HepG2 (cell line): Measurements from ENCODE around the gene PDE1C. TPM values are rescaled to one million over a fixed set of nuclear protein-coding genes. Genes with fewer than 3 reads are reported as not detected.

Experiments
- ATAC-seq: fragments of 200-7000 bp; cut with Tn5 transposase; 3 replicates; pipeline ENCODE4 v1.9.1; 2020; ENCODE audit warnings: mild to moderate bottlenecking, moderate library complexity
- BruUV-seq: library from RNA; stranded (reverse); fragments of 400-500 nt; replicated peaks from 2 replicates; lab custom pipeline; 2021; lab: Mats Ljungman, UMichigan
- CTCF ChIA-PET: fragments of 300-600 bp; formaldehyde crosslinking; extraction: SDS; loops from one replicate; lab custom pipeline; 2021; ENCODE audit warnings: low total read pairs, inconsistent platforms, low intra/inter-chr PET ratio; lab: Yijun Ruan, JAX
- POLR2A ChIA-PET: fragments of 350-600 bp; sonication (Branson Sonifier 250); formaldehyde crosslinking; loops from one replicate; lab custom pipeline; 2020; ENCODE audit warnings: antibody characterized with exemption, inconsistent platforms; lab: Yijun Ruan, JAX
- DNase-seq: peaks from one replicate; pipeline ENCODE4 v3.0.0-alpha.2; 2015; ENCODE audit warnings: low spot score
- FAIRE-seq: peaks from 3 replicates; lab custom pipeline; 2011; peaks lifted over from hg19 to GRCh38; lab: Jason Lieb, UNC
- H2AFZ ChIP-seq: one replicate; pipeline ENCODE4 v1.6.1; 2011; ENCODE audit warnings: low read length, inconsistent platforms
- H3K27ac ChIP-seq: fragments of 300-600 bp; 3 replicates; pipeline ENCODE4 v1.8.0; 2011; ENCODE audit warnings: mixed run types, mild to moderate bottlenecking, mixed read lengths, low read length, inconsistent platforms; ENCODE audit not compliant: insufficient read depth; ENCODE audit errors: extremely low read length
- H3K27me3 ChIP-seq, 2 experiments: fragments of 200-600 bp in 1 of 2; 2 replicates in 1 of 2; 3 replicates in 1 of 2; pipeline versions ENCODE4 v1.6.0 to v1.8.0; 2011; ENCODE audit warnings: low read length in 2 of 2, mild to moderate bottlenecking in 2 of 2, moderate library complexity in 2 of 2, inconsistent platforms in 1 of 2; ENCODE audit not compliant: insufficient read depth in 2 of 2, control insufficient read depth in 1 of 2
- H3K36me3 ChIP-seq, 2 experiments: fragments of 200-600 bp in 1 of 2; replicated peaks in 1 of 2; 2 replicates in 1 of 2; 3 replicates in 1 of 2; pipeline versions ENCODE4 v1.5.1 to v1.8.0; 2011; ENCODE audit warnings: low read length in 2 of 2, inconsistent platforms in 1 of 2; ENCODE audit not compliant: insufficient read depth in 2 of 2, control insufficient read depth in 1 of 2
- H3K4me1 ChIP-seq: 2 replicates; pipeline ENCODE4 v1.5.1; 2012; ENCODE audit warnings: low read length, inconsistent platforms; ENCODE audit not compliant: insufficient read depth
- H3K4me2 ChIP-seq: 2 replicates; pipeline ENCODE4 v1.6.0; 2011; ENCODE audit warnings: low read depth, low read length, inconsistent platforms
- H3K4me3 ChIP-seq, 3 experiments: fragments of 200-600 bp in 1 of 3; sonication (generic), shearing (Covaris generic) in 1 of 3; replicated peaks in 1 of 3; 2 replicates each; pipeline ENCODE4 v1.5.1; 2011 to 2016; ENCODE audit warnings: low read length in 3 of 3, inconsistent platforms in 2 of 3, low read depth in 2 of 3, mild to moderate bottlenecking in 2 of 3, control low read depth in 1 of 3, mixed read lengths in 1 of 3; ENCODE audit not compliant: insufficient read depth in 1 of 3
- H3K79me2 ChIP-seq: one replicate; pipeline ENCODE4 v1.6.1; 2011; ENCODE audit warnings: low read length, inconsistent platforms; ENCODE audit not compliant: insufficient read depth
- H3K9ac ChIP-seq: 2 replicates; pipeline ENCODE4 v1.6.0; 2011; ENCODE audit warnings: mild to moderate bottlenecking, low read depth, low read length, inconsistent platforms; ENCODE audit not compliant: insufficient read depth
- H3K9me3 ChIP-seq: 2 replicates; pipeline ENCODE4 v1.5.1; 2012; ENCODE audit warnings: mild to moderate bottlenecking, low read length
- H4K20me1 ChIP-seq: 2 replicates; pipeline ENCODE4 v1.6.0; 2011; ENCODE audit warnings: inconsistent platforms, mild to moderate bottlenecking, low read length, moderate library complexity; ENCODE audit not compliant: insufficient read depth
- KLF9 ChIP-seq: IDR thresholded peaks from 2 replicates; pipeline ENCODE4 v1.6.1; 2016; ENCODE audit warnings: low read depth
- ZFP41 ChIP-seq: sonication (generic); formaldehyde crosslinking; IDR thresholded peaks from 2 replicates; pipeline ENCODE4 v1.4.0; 2020; ENCODE audit warnings: mild to moderate bottlenecking, missing genetic modification reagents, borderline replicate concordance
- ZMYM4 ChIP-seq: sonication (generic); formaldehyde crosslinking; IDR thresholded peaks from 2 replicates; pipeline ENCODE4 v1.8.1; 2023; ENCODE audit warnings: mild to moderate bottlenecking, missing genetic modification reagents
- ZNF646 ChIP-seq: sonication (generic); formaldehyde crosslinking; IDR thresholded peaks from 2 replicates; pipeline ENCODE4 v1.9.0; 2021; ENCODE audit warnings: mild to moderate bottlenecking, missing genetic modification reagents
- in situ Hi-C: cut with HindIII; loops from 2 replicates; pipeline ENCODE4 v1.10.0; 2017; ENCODE audit warnings: low pct_unique_long_range_greater_than_20kb; ENCODE audit not compliant: extremely low pct_ligation_motif_present
- intact Hi-C: fragments of 100-400 bp; cut with micrococcal nuclease; formaldehyde crosslinking; loops from one replicate; pipeline ENCODE4 v1.10.0; 2022; ENCODE audit not compliant: unreplicated experiment
- polyA plus RNA-seq, 8 experiments: library from polyadenylated mRNA; depleted of rRNA in 3 of 8; stranded (reverse) in 7 of 8; unstranded in 1 of 8; fragments of >200 nt; fragmentation: Illumina TruSeq in 4 of 8; extraction: Trizol in 4 of 8; gene quantifications; 2 replicates each; pipeline versions ENCODE4 v1.2.1 to v1.2.3, GENCODE V29; 2011 to 2016; ENCODE audit warnings: low read depth in 4 of 8, missing spikeins in 1 of 8, mixed read lengths in 1 of 8; ENCODE audit not compliant: insufficient read depth in 1 of 8
- total RNA-seq, 5 experiments: library from RNA; depleted of rRNA; stranded (reverse); fragments of >200 nt; fragmentation: Illumina TruSeq; extraction: Trizol; gene quantifications; 2 replicates each; pipeline ENCODE4 v1.2.3, GENCODE V29; 2016; ENCODE audit warnings: low read depth in 1 of 5

PDE1C gene
- total and polyA plus RNA-seq, 2 of the 13 experiments (the other 11 are each of a cell fraction or from before 2014, with no cell fraction given): not detected

GRCh38 chr7:32117837-32118236, 47.6 kb upstream of the PDE1C start (continued):
- no peak for TF ChIP-seq ZNF646 (CRISPR knock-in tag)
- no peak for TF ChIP-seq ZFP41 (CRISPR knock-in tag)
- TF ChIP-seq KLF9 (CRISPR knock-in tag): no peak

DNA sequence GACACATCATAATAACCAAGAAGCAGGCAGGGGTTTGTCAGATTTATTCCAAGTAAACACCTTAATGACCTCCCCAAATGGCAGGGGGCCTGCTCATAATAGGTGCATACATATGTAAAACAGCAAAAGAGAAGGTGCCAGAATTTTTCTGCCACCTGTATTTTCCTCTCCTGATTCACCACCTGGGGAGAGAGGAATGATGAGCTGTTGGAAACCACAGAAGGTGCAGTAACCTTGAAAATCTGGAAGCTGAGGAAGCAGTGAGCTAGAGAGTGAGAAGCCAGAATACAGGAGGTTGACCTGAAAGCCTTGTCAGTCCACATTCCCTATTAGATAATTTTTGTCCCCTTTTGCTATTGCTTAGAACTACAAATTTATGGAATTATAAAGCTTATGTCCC, 46.2 kb upstream of the PDE1C start:
- no peak overlapping the region for H3K4me2 ChIP-seq
- no peak for FAIRE-seq

More for the DNA sequence above, 46.2 kb upstream of the PDE1C start:
- H2AFZ ChIP-seq: no peak overlapping the region
- no peaks in the 10 kb centered on the region for H3K4me1 ChIP-seq
- POLR2A ChIA-PET: no interaction called here
- H3K36me3 ChIP-seq: no peaks in the 10 kb centered on the region
- BruUV-seq: no TSS peak
- DNase-seq (no peak), ATAC-seq (no peak)
- no peak overlapping the region for H3K4me3 ChIP-seq
- CTCF ChIA-PET: no interaction called here
- no peak overlapping the region for H3K27ac ChIP-seq
- H3K79me2 ChIP-seq: no peaks in the 10 kb centered on the region
- no peak overlapping the region for H3K9ac ChIP-seq
- intact Hi-C loops: no loop called here
- no peaks in the 10 kb centered on the region for H3K27me3 ChIP-seq
- no peaks in the 10 kb centered on the region for H4K20me1 ChIP-seq
- peaks cover 6% of the 10 kb centered on the region for H3K9me3 ChIP-seq
- in situ Hi-C loops: no loop called here
- no peak for TF ChIP-seq ZMYM4
